Endothelial cell (in vitro differentiated cells): ENCODE data around the gene FADD. TPM values are rescaled to one million over a fixed set of nuclear protein-coding genes. Genes with fewer than 3 reads are reported as not detected.

Source experiments
- DNase-seq: peaks from one replicate; pipeline ENCODE4 v3.0.0; 2021; ENCODE audit warnings: low spot score
- H3K27ac Mint-ChIP-seq: one replicate; pipeline ENCODE4 v1.8.0; 2021; ENCODE audit warnings: mixed read lengths, inconsistent platforms; ENCODE audit not compliant: unreplicated experiment
- H3K27me3 Mint-ChIP-seq: one replicate; pipeline ENCODE4 v1.8.0; 2021; ENCODE audit warnings: mild to moderate bottlenecking, moderate library complexity, mixed read lengths, inconsistent platforms; ENCODE audit not compliant: unreplicated experiment
- H3K36me3 Mint-ChIP-seq: one replicate; pipeline ENCODE4 v1.8.0; 2021; ENCODE audit warnings: mild to moderate bottlenecking, low read depth, mixed read lengths, inconsistent platforms; ENCODE audit not compliant: unreplicated experiment
- H3K4me1 Mint-ChIP-seq: one replicate; pipeline ENCODE4 v1.8.0; 2021; ENCODE audit warnings: mild to moderate bottlenecking, mixed read lengths, inconsistent platforms; ENCODE audit not compliant: unreplicated experiment
- H3K4me3 Mint-ChIP-seq: one replicate; pipeline ENCODE4 v1.8.0; 2021; ENCODE audit warnings: mild to moderate bottlenecking, mixed read lengths, inconsistent platforms; ENCODE audit not compliant: unreplicated experiment
- H3K9me3 Mint-ChIP-seq: one replicate; pipeline ENCODE4 v1.8.0; 2021; ENCODE audit warnings: mixed read lengths, inconsistent platforms; ENCODE audit not compliant: unreplicated experiment
- CTCF ChIP-seq: fragments of 200-600 bp; sonication (generic); IDR thresholded peaks from one replicate; pipeline ENCODE4 v1.5.0; 2021; ENCODE audit warnings: antibody characterized with exemption; ENCODE audit not compliant: unreplicated experiment
- total RNA-seq: library from RNA; stranded (reverse); fragmentation: NEBNext Ultra II Directional; extraction: Animal tissue kit (Norgen Biotek cat#: 25700); gene quantifications from one replicate; pipeline ENCODE4 v1.2.1, GENCODE V29; 2021; ENCODE audit not compliant: unreplicated experiment

FADD gene
- total RNA-seq, 1 donor from 2014 or later = 30.3 TPM

GRCh38 chr11:70189622-70190021, 13.5 kb upstream of the FADD start:
- Mint-ChIP-seq H3K27ac (no peak overlapping the region), H3K4me1 (no peaks in the 10 kb centered on the region), H3K9me3 (no peaks in the 10 kb centered on the region), H3K4me3 (no peak overlapping the region), H3K27me3 (no peaks in the 10 kb centered on the region), H3K36me3 (no peaks in the 10 kb centered on the region)
- no peak for DNase-seq
- TF ChIP-seq CTCF = no peak

GRCh38 chr11:70191495-70192140, 11.5 kb upstream of the FADD start:
- Mint-ChIP-seq H3K9me3 (no peaks in the 10 kb centered on the region), H3K27ac (no peak overlapping the region), H3K27me3 (no peaks in the 10 kb centered on the region), H3K4me1 (no peaks in the 10 kb centered on the region), H3K4me3 (no peak overlapping the region), H3K36me3 (no peaks in the 10 kb centered on the region)
- peak; percentile 83 for TF ChIP-seq CTCF
- peak; percentile 90 for DNase-seq

- no peak for DNase-seq
- H3K4me3 Mint-ChIP-seq = no peak overlapping the region
- H3K27ac Mint-ChIP-seq = peak overlapping the region; percentile 28
- H3K9me3 Mint-ChIP-seq = no peaks in the 10 kb centered on the region
- no peaks in the 10 kb centered on the region for H3K27me3 Mint-ChIP-seq
- H3K4me1 Mint-ChIP-seq = no peaks in the 10 kb centered on the region
- TF ChIP-seq CTCF = no peak
- no peaks in the 10 kb centered on the region for H3K36me3 Mint-ChIP-seq
Measured at GRCh38 chr11:70192666-70193410, 10.3 kb upstream of the FADD start.

GRCh38 chr11:70193411-70194292, 9.4 kb upstream of the FADD start:
- H3K4me1 Mint-ChIP-seq = no peaks in the 10 kb centered on the region
- H3K4me3 Mint-ChIP-seq = no peak overlapping the region
- DNase-seq = no peak
- no peak for TF ChIP-seq CTCF
- H3K27ac Mint-ChIP-seq = no peak overlapping the region
- H3K36me3 Mint-ChIP-seq = no peaks in the 10 kb centered on the region
- H3K27me3 Mint-ChIP-seq = no peaks in the 10 kb centered on the region
- H3K9me3 Mint-ChIP-seq = no peaks in the 10 kb centered on the region
